B cell (primary cell): ENCODE measurements around the gene NPBWR2.

Experiments used
- EZH2 ChIP-seq: IDR thresholded peaks from 2 replicates; pipeline ENCODE4 v1.6.1; 2012; ENCODE audit warnings: borderline replicate concordance, low read depth, mild to moderate bottlenecking, moderate library complexity, low read length; ENCODE audit not compliant: insufficient read depth, poor library complexity, severe bottlenecking
- TF ChIP-seq, protein P1 (sequence below): fragments of 200-600 bp; IDR thresholded peaks from one replicate; pipeline ENCODE4 v1.8.0; 2022; ENCODE audit warnings: antibody characterized with exemption, mild to moderate bottlenecking

DNA sequence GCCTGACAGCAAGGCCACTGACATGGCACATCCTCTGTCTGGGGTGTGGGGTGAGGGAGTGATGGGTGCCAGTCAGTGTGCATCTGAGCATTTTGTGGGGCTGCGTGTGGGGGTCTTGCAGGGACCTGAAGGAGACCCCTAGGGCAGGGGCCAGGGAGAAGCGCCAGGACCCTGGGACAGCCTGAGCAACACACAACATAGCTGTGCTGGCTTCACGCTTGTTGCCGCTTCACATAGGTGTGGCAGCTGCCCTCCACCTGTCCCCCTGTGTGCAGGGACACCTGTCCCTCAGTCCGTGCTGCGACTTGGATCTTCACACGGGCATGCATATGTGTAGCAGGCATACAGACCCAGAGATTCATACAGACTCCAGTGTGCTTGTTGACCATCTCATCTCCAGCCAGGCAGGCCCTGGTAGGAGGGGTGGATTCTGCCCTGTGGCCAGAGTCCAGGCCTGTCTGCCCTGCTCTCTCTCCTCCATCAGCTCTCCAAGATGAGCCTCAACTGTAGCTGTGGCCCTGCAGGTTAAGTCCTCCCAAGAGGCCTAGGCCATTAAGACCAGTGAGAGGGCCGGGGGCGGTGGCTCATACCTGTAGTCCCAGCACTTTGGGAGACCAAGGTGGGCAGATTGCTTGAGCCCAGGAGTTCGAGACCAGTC lies 3.2 kb upstream of the NPBWR2 start:
- TF ChIP-seq EZH2 = no peak
- TF ChIP-seq, protein P1, sequence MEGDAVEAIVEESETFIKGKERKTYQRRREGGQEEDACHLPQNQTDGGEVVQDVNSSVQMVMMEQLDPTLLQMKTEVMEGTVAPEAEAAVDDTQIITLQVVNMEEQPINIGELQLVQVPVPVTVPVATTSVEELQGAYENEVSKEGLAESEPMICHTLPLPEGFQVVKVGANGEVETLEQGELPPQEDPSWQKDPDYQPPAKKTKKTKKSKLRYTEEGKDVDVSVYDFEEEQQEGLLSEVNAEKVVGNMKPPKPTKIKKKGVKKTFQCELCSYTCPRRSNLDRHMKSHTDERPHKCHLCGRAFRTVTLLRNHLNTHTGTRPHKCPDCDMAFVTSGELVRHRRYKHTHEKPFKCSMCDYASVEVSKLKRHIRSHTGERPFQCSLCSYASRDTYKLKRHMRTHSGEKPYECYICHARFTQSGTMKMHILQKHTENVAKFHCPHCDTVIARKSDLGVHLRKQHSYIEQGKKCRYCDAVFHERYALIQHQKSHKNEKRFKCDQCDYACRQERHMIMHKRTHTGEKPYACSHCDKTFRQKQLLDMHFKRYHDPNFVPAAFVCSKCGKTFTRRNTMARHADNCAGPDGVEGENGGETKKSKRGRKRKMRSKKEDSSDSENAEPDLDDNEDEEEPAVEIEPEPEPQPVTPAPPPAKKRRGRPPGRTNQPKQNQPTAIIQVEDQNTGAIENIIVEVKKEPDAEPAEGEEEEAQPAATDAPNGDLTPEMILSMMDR = no peak
